NCI-H1105 (cell line): ENCODE data around the gene PLCB4.

ENCODE experiments used
- DNase-seq: peaks from one replicate; lab custom pipeline; 2025; lab: John Stamatoyannopoulos, UW

The PLCB4 gene

DNA sequence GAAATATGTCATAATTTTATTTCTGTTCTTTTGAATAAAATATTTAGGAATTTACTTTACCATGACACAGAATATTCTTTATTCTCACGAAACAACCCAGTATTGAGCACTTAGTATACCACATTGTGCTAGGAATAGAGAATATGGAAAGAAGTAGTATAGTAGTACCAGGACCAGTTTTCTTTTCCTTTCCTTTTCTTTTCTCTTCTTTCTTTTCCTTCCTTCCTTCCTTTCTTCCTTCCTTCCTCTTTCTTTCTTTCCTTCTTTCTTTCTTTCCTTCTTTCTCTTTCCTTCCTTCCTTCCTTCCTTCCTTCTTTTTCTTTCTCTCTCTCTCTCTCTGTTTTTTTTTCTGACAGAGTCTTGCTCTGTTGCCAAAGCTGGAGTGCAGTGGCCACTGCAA is 7.5 kb upstream of the PLCB4 start:
- DNase-seq = no peak

DNA sequence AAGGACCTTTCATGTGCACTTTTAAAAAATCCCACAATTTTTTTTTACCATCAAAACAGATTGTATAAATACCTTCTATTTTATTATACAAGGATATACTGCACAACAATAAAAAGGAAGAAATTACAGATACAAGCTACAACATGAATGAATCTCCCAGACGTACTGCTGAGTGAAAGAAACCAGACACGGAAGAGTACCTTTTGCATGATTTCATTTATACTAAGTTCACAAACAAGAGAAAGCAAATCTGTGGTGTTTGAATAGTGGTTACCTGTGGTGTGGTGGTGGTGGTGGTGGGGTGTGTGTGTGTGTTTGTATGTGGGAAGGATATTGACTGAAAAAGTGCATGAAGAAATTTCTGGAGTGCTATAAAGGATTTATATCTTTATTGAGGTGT is 6.8 kb upstream of the PLCB4 start:
- DNase-seq = no peak

DNA sequence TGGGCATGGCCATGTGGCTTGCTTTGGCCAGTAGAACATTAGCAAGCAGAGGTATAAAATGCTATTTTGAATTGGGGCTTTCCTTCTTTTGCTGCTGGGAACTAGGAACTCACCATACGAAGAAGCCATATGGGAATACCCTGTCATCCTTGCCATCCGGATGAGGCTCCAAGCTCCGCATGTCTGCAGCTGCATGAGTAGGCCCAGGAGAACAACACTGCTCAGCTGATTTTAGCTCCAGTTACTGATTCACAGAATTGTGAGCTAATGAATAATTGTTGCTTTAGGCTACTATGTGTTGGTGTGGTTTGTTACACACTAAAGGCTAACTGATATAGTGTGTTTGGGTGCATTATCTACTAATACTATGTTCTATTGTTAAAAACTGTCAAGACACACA is 2.7 kb upstream of the PLCB4 start:
- DNase-seq = no peak

DNA sequence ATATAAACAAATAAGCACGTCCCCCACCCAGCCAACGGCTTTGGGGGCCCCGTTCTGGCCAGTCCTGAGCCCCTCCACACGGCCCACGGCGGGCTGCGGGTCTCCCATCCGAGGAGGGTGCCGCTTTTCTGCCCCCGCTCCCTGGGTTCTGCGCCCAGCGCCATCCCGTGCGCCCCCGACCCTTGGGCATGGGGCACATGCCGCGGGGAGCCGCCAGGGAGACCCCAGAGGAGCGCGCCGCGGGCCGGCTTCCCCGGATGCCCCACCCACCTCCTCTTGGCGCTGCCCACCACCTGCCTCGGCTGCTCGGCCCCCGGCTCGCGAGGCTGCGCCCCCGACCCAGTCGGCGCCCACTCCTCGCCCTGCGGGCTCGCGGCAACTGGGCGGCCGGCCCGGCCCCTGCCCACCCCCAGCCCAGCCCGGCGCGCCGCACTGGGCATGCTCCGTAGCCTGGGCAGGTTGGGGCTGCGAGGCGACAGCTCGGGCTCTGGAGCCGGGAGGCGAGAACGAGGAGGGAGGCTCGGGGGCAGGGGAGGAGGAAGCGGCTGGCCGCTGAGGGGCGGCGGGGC is 570 bp upstream of the PLCB4 start:
- DNase-seq = peak; percentile 53

DNA sequence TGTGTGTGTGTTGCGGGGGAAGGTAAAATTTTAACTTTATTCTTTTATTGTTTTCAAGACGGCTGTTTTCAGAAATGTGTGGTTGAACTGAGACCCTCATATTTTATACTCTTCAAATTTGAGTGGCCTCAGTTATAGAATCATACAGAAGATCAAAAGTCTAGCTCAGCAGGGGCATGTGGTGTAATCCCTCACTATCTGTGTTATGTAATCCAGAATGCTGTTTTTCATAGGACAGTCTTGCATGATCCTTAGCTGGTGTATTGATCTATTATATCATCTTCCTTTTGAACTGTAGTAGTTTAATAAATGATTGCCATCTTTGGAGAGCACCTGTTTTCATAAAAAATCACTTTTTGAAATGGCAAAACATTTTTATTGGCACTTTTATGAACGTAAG is 1.4 kb downstream of the PLCB4 start:
- no peak for DNase-seq

DNA sequence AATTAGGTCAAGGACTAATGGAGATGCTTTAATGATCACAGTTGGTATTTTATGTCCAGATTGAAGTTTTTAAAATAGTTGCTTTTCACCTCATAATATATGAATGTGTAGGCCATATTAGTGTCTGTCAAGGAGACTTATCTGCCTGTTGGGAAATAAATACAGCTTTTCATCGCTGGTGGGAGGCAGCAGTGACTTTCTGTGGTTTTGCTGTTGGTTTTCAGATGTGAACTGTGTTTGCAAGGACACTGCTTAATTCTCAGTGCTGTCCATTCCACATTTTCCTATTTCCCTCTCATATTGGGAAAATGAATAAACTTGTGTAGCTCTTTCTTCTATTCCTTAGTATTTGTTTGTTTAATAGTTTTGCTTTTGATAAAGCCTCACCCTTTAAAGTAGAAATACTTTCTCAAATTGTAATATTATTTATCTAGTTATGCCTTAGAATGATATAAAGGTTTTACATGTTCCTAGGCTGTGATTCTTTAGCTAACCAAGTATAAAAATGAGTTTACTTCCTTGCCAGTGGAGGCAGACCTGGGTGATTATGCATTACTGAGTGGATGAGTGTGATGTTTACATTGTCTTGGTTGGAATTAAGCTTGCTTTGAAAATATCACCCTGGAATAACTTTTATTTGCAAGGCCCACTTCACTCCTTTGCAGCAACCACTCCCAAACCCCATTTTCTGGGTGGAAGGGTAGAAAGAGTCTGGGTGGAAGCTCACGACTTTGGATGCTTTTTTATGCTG is 3.3 kb downstream of the PLCB4 start:
- DNase-seq = no peak

DNA sequence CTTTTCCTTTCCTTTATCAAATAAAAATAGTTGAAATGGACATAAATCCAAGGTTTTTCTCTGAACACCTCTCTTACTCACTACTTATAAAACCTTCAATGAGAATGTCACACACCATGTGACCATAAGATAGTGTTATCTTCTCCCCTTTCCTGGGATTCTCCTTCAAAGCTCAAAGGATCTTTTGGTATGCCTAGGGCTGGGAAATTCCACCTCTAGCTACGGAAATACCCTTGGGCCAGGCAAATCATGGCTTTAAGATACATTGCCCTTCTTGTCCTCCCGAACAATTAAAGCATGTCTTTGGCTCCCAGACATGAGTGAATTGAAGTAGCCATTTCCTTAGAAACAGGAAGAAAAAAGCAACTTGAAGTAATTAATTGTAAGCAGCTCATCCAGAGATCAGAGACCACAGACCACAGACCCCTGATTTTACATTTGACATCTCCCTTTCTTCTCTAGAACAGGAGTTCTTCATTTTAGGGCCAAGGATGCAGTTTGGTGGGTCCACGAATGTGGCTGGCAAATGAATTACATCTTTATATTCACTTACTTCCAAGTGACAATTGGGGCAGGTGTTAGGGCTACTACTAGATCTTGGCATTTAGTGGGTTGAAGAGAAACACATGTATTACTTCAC is 4.1 kb downstream of the PLCB4 start:
- DNase-seq = no peak

DNA sequence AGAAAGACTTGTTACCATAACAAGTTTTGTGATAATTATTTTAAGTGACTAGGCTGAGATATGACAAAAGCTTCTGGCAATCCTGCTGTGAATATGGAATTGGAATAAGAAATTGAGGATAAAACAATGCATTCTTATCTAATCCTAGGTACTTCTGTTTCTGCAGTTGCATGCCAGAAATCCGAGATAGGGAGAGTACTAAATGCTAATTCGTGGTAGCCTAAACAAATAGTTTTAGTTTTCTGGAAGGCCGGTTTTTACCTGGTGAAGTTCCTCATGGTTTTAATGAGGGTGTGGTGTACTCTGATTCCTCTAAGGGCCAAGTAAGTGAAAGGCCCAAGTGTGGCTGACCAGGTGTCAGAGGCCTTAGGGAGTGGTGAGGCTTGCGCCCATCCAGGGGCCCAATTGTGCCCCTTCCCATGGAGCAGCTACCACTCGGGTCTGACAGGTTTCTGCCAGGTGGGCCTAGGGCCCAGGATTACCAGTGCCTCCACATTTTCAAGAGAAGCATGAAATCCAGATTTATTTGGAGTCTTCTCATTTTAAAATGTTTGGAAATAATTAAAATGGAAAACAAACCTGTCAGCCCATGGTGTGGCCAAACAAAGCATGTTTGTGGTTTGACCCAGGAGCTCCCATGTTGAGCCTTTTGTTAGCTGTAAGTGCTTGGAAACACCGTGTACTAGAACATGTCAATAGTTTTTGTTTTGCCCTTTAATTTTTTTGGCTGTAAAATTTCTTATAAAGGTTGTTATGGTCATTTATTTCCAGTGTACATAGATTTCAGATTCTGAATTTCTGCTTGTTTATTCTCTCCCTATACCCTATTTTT is 6.6 kb downstream of the PLCB4 start:
- no peak for DNase-seq

DNA sequence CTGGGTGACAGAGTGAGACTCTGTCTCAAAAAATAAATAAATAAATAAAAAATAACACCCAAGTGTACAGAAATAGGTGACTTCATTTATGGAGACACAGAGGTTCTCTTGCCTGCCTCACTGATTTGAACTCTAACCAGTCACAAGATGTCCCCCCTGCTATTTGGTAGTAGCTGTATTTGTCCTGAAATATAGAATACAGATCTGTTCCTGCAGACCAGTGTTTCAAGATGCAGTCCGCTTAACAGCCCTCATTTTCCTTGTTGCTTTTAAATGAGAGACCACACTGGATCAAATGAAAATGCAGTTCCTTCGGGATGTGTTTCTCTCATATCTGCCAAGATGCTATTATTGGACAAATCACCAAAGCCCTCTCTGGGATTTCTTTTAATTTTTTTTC is 7.6 kb downstream of the PLCB4 start:
- DNase-seq = no peak

DNA sequence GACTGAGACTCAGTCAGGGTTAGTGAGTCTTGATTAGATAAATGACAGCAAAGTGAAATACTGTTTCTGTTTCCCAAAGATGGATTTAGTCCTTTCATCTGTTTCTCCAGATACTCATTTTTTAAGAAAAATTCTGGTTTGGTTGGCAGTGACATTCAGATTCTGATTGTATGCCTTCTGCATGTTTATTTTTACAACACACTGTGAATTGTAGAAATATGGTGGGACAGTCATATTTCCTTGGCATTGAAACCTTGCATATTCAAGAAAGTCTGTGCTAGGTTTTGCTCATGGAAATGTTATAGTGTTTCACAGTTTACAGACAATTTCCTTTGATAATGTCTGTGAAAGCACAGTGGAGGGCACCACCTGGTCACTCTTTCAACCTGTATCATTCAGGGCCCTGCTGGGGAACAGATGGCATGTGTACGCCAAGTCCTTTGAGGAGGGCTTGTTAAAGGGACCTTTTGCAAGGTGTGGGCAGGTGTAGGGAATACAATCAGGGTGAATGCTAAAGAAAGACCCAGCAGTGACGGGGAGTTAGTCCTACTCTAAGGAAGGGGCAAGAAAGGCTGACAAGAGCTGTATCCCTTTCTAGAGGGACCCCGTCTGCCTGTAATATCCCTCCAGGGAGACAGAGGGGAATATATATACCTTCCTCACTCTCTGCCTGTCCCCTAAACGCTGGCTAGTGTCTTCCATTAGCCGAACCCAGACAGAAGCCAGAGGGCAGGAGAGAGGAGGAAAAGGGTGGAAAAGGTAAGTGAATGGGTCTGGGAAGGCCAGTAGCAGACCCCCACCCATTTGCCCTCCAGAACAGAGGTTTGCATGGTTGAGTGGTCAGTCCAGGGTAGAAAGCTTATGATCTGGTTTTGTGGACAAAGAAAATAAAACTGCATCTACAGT is 10.2 kb downstream of the PLCB4 start:
- no peak for DNase-seq

DNA sequence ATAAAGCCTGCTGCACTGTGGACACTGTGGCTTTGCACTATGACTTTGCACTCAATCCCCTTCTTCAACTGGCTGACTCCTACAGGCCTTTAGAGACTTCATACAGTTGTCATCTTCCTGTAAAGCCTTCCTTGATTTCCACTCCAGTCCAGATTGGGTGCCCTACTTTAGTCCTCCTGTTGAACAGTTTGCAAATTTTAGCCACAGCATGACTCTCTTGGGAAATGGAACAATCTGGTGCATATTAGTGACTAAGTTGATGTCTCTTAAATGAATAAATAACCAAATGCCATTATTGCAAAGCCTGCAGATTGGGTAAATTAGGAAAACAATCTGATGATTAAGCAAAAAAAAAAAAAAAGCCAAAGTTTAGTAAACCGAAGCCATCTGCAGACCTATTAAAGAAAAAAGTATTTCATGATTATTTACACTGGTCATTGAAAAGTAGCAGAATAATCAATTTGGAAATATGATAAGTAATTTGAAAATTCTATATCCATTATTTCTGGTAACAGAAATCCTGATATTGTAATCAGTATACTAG is 12.6 kb downstream of the PLCB4 start:
- DNase-seq = no peak

DNA sequence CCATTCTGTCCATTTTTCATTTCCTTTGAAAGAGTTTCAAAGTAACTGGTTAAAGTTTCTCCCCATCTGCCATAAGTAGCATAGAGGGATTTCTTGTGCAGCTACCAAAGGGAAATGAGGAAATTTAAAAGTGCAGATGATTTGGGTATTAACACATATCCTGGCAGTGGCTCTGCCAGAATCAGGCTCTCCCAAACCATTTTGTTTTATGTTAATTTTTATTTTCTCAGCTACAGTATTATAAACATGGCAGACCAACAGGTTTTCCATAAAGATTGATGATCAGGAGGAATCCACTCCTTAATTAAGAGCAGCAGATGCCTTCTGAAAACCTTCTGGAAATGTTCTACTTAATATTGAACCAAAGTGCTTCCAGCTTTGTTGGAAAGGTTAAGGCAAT is 13.9 kb downstream of the PLCB4 start:
- DNase-seq = no peak

DNA sequence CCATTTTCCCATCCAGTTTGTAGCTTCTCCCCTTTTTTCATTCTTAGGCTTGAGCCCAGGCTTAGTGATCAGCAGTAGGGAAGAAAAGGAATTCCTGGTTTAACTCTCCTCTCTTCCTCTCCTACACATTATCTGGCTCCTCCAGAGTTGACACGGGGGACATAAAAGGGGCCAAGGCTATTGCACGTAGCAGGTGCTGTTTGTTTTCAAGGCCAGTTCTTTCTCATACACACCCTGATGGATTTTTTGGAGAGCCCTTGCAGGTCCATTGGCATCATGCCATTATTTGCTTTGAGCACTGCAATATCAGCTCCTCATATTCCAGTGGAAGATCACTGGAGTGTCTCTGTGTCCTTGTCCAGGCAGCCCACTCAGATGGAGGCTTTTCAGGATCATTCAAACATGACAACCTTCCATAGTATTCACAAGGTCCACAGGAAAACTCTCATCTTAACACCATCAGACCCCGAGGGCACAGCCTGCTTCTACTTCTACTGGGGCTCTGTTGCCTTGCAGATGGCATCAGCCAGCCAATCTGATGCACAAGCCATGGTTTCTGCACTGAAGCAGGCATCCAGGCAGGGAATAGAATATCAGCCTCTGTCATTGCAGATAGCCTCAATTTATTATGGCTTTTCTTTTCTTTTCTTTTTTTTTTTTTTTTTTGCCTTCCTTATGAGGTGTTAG is 18.8 kb downstream of the PLCB4 start:
- peak; percentile 21 for DNase-seq

DNA sequence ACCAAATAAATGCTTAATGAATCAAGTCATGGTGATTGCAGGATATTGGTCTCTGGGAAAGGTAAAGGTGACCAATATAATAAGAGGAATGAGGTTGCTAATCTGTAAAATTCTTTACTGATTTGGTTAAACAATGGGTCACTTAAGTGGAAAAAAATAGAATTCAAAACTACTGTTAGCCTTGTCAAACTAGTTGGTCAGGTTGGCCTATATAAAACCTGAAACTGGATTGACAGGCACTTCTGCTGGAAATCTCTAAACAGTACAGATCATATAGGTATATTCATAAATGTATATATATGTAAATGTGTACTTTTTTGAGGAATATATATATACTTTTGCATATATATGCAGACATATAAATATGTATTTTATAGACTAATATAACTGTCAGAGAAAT is 19.7 kb downstream of the PLCB4 start:
- DNase-seq = no peak

DNA sequence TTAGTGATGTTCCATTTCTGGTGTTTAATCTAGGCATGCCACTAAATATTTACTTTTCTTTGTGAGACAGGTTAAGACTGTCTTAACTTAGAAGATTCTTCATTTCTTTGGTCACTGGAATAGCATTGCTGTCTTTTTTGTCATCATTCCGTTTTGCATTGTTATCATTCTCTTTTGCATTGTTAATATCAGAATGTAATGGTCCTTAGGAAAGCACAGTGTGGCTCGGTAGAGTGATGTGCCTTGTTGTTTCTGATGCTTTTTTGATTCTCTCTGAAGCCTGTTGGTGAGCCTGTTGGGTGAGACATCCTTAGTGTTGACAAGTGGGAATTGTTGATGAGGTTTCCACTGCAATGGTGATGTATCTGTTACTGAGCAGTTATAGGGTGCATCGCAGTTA is 23.2 kb downstream of the PLCB4 start:
- no peak for DNase-seq

DNA sequence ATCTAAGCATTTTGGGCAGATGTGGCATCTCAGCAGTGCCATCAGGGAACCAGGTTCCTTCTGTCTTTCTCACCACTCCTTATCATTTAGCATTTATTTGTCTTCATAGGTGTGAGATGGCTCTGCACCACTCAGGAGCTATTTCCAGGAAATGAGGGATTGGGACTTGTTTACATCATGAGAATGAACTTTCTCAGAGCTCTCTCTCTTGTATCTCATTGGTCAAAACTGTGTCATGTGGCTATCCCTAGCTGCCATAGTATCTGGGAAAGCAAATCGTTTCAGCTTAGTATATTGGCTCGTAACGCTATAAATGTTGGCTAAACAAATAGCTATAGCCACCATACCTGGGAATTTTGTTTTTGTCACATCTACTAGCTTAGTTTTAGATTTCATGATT is 23.8 kb downstream of the PLCB4 start:
- no peak for DNase-seq

DNA sequence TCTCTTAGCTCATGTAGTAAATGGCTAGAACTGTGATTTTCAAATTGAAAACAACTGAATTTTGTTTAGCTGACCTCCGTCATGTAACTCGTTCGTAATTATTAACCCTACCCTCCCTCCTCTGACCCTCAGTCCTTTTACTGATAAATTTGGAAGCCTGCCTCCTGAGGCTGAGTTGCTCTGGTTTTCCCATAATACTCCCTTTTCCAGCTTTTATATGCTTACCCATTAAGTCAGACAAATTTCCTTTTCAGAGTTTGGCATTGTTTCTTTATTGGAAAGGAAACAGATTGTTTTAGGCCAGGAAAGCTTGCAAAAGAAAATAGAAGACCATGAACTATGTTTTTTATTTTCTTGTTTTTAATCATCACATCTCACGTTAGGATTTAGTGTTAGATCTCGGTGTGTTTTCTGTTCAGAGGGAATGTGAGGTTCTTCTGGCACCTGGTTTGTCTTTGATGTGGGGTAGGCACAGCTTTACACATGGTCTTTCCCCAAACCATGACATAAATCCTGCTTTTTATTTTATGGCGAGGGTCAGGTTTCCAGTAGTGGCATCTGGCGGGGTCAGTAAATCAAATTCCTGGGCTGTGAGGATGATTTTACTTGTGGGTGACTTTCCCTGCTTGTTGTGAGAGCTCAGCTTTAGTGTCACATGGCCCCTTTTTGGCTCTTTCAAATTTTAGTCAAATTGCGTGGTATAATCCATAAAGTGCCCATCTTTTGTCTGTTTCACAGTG is 24.5 kb downstream of the PLCB4 start:
- DNase-seq = no peak

DNA sequence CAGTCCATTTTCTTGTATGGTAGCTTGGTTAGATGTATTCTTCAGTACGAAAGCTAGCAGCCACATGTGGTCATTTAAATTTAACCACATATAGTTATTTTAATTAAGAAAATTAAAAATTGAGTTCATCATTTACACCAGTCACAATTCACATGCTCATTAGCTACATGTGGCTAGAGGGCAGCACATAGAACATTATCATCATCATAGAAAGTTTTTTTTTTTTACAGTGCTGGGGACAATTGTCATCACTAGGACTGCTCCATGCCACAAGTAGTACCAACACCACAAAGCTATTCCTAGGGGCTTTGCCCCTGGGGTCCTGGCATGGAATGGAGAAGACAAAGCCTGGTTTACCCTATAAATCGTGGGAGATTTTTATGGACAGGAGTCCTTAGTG is 30.5 kb downstream of the PLCB4 start:
- no peak for DNase-seq

DNA sequence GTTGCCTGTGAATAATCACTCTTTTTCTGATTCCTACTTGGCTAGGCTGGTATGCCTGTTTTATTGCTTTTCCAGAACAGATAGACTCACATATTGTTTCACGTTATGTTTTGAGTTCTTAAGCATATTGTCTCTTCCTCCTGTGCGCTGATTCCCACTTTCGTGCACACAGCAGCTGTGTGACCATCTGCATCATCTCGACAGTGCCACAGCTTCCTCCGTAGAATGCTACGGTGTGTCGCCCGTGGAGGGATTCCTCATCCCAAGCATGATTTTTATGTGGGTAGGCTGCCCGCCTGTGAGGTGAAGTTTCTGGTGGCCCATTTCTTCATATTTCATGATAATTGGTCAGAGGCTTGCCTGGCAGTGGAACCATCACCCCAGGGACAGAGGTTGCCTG is 31.8 kb downstream of the PLCB4 start:
- DNase-seq = no peak

DNA sequence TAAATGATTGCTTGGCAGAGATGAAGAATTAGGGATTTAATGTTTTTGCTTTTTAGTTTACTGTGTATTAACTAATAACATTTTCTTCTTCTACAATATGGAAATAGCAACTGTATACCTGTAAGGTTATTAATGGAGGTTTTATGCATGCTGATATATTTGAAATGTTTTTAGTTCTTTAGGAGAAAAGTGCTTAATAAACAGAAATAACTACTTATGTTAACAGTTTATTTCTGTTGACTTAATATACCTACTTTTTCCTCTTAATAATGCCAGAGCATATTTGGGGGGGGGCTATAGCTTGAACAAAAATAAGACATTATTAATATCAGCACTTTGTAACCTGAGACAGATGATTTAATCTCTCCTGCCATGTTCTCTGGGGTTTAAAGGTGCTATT is 33.6 kb downstream of the PLCB4 start:
- DNase-seq = no peak
